Stimulated activated CD4-positive, alpha-beta T cell treated with anti-CD3 and anti-CD28 coated beads, Interleukin-1b, Interleukin-23, amount 100 ng/mL, for 48 hours (primary cell): ENCODE data around the gene SYNM.

Source experiments
- DNase-seq: peaks from one replicate; pipeline ENCODE4 v3.0.0-alpha.2; 2020

SYNM gene

DNA sequence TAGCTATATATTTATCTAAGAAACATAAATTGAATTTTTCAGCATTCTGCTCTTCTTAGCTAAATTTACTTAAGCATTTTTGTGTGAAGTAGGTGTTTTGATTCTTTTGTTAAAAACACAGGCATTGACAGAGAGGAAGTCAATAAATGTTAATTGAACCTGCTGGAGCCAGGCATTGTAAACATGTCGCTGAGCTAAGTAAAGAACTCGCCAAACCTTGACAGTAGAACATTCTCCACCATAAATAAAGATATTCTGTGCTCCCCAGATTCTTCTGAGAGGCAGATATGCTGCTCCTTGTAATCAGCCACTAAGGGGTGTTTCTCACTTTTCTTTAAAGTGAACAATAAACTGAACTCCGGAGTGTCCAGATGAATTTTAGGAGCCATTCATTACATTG, 38.4 kb downstream of the SYNM start:
- DNase-seq: no peak

DNA sequence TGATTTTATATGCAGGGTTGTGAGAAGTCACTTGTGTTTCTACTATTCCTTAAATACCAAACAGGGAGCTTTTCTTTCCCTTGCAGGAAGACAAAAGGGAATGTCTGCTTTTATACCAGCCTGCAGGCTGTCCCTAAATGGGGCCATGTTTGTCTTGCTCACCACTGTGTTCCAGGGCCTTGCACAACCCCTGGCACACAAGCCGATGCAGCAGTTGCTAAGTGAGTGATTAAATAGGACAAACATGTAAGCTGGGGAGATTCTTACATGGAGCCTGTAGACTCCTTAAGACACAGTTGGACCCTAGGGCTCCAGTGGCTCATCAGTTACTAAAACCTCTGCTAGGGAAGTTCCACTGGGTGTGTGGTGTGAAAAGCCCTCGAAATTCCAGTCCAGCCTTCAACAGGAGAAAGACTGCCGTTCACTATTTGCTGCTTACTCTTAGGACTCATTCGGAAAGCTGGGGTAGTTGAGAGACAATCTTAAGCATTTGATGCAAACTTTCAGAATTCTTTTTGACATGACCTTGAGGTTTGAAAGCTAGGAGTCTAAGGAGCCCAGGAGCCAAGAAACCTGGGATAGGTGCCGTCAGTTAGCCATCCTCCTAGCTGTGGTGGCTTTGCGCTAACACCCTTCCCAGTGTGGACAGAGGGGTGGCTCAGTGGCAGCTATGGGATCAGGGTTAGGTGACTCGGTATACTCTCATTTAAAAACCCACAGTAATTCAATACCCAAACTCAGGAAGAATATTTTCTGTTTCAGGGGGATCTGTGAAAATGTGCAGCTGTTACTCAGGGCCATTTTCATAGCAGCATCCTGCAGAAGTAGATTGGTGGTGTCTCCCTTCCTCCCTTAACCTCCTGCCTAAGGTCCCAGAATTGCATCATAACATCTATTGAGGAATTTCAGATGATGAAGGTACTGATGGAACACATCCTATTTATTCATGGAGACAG, 39.1 kb downstream of the SYNM start:
- DNase-seq: no peak

DNA sequence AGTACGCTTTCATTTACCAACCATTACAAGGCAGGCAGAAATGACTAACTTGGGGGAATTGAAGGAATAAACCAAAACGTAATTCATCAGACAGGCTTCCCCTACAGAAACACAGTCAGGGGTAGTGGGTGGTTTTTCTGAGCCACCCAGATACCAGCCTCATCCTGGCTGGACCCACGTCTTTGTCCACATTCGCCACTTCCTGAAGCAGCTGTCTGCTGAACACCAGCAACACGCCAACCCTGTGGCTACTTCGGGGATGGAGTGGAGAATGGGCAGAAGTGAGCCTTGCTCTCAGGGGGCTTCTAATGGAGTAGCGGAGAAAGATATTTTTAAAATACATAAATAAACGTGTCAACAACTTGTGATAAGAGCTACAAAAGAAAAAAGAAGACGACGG, 40.1 kb downstream of the SYNM start:
- no peak for DNase-seq

DNA sequence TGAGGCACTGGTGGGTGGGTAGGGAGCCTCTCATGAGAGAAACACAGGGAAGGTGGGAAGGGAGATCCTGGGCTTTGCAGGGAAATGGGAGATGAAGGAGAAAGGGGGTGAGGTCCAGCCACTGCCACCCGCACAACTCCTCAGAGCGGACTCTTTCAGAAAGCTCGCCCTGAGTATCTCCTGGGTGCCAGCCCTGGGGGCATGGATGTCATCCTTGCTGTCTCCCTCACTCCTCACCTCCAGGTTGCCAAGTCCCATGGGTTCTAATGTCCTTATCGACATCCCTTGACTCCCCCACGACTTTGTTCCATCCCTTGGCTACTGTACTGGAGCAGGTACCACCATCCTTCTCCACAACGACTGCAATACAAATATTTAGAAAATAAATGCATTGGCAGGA, 40.9 kb downstream of the SYNM start:
- DNase-seq: no peak

DNA sequence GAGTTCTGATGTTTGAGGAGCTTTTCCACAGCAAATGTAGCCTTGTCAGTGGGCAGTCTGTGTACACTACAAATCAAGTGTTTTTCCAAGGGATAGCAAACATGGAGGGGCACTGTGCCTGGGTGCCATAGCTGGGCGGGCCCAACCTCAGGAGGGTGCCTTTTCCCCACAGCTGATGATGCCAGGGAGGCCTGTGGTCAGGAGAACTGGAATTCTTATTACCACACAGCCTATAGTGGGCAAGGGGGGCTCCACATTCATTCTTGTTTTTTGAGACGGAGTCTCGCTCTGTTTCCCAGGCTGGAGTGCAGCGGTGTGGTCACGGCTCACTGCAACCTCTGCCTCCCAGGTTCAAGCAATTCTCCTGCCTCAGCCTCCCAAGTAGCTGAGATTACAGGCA, 41.8 kb downstream of the SYNM start:
- no peak for DNase-seq

DNA sequence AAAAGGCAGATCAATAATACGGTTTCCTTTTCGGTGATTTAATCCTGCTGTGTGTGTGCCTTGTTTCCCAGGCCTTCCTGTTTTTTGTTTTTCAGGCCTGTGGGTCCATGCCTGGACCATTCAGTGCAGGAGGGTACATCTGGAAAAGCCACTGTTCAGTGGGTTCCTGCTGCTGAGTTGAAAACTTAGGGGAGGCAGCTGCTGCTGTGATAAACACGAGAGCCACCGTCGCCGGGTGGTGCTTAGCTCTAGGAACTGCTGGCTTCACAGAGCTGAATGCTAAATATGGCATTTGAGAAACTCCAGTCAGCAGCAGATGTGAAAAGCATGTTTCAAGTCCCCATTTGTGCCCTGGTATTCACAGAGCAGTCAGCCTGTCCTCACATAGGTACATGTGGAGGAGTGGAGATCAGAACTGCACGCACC, 44.0 kb downstream of the SYNM start:
- DNase-seq: no peak

DNA sequence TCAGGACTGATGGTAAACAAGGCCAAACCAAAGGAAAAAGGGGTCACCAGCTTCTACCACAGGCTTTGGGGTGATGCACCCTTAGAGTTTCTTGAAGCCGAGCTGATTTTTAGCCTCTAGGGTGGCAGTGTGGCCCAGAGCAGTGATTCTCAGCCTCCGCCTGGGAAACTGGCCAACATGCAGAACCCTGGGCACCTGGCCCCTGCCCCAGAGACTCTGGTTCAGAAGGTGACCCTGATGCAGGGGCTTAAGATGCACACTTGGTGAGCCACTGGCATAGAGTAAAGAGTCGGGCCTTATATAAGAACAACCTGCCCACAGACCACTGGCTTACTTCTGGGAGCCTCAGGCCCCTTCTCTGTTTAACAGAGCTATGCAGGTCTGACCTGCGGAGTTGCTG, 44.5 kb downstream of the SYNM start:
- DNase-seq: no peak

DNA sequence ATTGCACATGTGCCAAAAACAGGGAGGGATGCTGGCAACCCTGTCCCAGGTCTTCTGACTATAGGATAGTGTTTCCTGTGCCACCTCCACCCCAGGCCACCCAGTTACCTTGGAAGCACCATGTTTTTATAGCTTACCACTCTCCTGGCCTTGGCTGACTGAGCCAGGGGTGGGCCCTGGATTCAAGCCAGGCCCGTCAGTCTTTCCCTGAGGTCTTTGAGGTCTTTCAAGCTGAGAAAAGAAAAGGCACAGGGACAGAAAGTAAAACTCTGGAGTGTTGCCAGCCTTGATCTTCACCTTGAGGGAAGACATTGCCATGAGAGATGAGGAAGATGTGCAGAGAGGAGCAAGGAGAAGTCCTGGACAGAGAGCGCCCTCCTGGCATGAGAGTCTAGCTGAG, 46.3 kb downstream of the SYNM start:
- no peak for DNase-seq

DNA sequence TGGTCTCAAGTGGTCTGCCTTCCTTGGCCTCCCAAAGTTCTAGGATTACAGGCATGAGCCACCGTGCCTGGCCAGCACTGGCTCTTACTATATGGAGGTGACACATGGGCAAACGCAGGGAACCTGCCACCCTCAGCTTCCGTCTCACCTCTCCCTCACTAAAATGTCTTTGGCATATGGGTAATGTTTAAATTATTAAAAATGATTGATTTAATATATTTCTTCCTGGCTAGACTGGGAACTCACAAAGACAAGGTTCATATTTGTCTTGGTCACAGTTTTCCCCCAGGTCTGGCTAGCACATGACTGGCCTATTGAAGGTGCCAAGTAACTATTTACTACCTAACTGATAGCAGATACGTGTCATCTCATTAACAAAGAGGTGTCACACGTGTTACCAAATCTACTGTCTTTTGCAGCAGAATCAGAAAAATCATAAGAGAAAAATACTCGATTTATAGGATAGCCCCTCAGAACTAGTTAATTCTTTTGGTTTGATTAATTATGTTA, 48.2 kb downstream of the SYNM start:
- DNase-seq: no peak

DNA sequence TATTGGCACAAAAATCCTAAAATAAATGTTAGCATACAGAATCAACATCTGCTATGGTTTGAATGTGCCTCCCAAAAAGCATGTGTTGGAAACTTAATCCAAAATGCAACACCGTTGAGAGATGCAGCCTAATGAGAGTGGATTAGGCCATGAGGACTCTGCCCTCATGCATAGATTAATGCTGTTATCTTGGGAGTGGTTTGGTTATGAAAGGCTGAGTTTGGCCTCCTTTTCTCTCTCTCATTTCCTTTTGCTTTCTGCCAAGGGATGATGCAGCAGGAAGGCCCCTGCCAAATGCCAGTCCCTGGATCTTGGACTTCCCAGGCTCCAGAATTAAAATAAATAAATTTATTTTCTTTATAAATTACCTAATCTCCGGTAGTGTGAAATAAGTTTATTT, 49.4 kb downstream of the SYNM start:
- DNase-seq: no peak

DNA sequence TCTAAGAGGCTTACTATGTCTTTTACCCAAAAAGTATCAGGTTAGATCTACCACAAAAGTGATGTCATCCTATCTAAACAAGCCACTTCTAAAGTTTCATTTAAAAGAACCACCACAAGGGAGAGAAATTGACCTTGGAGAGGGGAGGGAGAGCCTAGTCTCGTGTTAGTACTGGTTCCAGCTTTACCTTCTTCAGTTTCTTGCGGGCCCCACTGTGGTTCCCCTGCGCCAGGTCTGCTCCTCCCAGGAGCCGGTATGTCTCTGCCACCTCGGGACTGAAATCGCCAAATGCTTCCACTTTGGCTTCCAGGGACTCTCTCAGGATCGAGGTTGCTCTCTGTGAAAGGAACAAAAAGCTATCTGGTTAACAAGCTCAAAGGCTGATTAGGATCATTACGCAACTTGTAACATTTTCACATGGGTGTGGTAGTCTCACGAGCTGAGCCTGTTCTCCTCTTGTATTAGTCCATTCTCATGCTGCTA, 51.1 kb downstream of the SYNM start:
- DNase-seq: no peak

DNA sequence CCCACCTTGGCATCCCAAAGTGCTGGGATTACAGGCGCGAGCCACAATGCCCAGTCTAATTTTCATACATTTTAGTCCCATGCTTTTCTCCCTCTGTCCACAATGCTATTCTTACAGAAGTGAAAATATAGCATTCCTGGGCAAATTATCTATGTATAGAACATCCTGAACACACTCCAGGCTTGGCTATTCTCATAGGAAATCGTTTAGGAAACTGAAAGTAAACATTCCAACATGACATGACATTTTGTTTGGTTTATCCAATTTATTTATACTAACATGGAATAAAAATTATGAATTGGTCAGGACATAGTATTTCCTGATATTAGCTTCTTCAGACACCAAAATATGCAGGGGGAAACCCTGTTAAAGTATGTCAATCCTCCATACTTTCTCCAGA, 52.6 kb downstream of the SYNM start:
- no peak for DNase-seq

DNA sequence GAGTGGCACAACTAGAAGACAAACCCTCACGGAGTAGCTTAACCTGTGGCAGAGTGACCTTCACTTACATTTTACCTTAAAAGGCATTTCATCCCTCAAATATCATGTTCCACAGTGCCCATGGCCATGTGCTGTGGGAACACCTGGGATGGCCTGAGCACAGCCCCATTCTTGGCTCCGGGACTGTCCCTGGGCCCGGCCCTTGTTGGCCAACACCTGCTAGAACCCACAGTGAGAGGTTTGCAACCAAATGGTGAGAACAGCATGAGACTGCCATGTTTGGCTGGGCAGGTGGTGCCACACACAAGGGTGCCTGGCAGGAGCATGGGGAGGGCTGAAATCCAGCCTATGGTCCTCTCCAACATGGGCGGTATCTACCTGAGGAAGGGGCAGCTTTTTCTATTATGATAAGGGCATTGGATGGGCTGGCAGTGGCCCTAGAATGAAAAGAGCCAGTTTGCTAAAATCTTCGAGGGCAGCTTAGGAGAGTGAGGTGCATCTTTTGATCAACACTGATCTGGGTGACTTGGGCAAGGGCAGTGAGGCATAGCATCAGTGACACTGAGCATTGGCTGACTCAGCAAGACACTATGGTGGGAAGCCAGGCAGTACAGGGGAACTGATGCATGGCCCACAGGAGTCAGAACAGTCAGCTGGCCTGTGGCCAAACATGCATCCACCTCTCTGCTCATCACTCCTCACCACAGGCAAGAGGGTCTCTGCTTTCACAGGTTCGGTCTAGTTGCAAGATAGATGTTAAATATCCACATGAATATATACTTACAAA, 53.9 kb downstream of the SYNM start:
- DNase-seq: no peak

DNA sequence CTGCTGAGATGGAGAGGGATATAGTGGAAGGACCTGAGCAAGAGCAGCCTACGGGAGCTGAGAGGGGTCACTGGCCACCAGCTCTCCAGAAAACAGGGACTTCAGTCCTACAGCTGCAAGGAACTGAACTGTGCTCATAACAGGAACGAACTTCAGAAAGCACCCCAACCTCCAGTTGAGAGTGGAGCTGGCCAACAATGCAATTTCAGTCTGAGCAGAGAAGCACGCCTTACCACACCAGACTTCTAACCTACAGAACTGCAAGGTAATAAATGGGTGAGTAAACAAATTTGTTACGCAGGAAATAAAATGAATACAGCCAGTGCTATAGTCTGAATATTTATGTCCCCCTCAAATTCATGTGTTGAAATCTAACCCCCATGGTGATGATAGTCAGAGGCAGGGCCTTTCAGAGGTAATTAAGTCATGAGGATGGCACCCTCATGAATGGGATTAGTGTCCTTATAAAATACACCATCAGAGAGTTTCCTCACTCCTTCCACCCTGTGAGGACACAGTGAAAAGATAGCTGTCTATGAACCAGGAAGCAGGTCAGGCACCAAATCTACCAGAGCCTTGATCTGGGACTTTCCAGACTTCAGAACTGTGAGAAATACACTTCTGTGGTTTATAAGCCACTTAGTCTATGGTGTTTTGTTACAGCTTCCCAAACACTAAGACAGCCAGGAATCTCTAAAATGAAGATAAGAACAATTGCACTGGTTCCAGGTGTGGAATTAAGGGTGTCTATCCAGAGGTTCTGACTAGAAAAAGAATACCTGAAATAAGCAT, 58.6 kb downstream of the SYNM start:
- DNase-seq: no peak

DNA sequence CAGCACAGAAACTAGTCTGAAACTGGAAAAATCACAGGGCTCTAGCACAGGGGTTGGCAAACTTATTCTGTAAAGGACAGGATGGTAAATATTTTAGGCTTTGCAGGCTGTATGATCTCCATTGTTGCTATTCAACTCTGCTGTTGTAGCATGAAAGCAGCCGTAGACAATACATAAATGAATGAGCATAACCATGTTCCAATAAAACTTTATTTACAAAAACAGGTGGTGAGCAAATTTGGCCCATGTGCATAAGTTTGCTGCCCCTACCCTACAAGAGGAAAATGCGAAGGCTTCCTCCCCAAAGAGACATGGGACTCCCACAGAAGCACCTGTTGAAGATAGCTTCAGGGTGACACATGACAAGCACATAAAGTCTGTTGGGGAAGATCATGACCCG, 59.2 kb downstream of the SYNM start:
- DNase-seq: no peak

DNA sequence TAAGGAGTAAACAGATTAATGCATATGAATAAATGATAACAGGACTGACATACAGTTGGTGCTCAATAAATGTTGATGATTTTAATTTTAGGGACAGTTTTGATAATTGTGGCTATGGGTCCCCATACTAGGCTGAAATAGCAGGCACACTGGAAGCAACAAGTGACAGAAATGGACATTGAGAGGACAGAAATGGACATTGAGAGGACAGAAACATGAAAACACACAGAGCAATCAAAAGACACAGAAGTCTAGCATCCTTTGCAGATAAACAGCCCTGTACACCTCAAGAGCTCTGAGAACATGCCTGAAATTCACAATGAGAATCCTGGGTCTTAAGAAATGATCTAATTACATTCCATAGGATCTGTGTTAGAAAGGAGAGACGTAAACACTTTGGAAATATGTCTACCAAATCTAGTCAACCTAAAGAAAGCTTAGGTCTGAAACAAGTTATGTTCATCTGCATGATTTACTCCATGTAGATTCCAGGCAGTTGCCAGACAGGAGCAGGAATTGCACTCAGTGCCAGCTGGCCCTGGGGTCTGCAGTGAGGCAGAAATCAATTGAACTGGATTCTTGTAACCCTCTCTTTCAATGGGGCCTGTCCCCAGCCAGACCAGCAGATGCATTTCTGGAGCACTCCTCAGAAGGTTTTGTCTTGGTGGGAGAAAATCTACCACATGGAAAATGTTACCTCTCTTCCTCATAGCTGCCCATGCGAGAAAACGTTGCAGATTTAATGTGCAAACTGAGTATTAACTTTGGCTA, 60.3 kb downstream of the SYNM start:
- DNase-seq: no peak

DNA sequence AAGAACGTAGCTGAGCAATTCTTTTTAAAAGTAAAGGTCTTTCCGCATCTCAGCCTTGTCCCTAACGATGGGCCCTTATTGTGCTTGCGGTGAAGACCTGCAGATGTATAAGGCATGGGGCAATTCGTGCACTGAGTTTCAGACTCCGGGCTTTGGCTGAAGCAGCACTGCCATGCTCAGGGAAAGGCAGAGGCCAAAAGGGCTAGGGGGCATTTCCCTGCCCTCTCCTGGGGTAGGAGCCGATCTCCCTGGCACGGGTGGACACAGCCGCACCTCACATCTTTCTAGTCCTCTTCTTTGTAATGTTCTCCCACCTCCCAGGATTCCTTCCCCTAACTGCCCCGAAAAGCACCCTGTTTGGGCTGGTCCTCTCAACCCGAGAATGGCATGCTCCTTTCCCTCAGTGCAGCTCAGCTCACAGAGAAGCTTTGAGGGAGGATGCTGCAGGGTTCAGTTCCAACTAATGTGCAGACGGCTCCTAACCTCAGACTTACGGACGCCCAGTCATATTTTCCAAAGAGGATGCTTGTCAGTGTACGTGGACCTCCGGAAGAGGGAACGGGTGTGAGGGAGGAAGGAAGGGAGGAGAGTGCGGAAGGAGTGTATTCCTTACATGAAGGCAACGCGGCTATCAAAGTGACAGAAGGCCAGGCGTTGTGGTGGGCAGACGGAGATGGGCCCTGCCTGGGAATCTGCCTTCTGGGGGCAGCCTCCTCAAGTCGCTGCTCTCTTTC, 61.2 kb downstream of the SYNM start:
- no peak for DNase-seq

DNA sequence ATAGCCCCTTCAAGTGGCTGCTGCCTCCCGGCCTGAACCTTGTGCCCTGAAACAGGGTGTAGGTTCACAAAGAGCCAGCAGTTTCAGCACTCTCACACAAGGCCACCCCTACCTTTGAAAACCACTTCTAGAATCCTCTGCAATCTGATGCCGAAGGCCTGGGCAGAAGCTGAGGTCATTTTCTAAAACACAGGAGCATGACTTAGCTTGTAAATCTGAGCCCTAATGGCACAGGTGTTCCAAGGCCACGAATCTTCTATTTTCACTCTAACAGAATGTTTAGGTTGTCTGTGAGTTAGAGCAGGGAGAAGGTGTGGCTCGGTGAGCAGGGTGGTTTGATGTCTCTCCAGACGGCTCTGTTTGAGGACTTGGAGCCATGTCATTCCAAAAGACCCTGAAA, 62.3 kb downstream of the SYNM start:
- DNase-seq: no peak

DNA sequence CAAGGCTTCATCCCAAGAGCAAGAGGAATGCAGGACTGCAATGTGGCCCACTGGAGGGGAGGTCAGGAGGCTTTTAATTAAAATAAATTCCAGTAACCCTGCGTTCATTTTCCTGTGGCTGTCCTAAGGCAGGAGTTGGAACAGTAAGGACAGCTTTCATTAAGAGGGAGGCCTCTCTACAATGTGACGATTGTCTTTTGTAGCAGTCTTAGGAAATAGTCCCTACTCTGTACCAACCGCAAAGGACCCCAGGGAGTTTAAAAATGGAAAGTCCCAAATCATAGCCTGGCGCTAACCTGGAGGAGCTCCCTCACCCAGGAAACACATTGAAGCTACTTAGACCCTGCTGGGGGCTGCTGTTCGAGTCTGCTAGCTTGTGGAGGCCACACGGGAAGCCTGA, 62.8 kb downstream of the SYNM start:
- DNase-seq: no peak

DNA sequence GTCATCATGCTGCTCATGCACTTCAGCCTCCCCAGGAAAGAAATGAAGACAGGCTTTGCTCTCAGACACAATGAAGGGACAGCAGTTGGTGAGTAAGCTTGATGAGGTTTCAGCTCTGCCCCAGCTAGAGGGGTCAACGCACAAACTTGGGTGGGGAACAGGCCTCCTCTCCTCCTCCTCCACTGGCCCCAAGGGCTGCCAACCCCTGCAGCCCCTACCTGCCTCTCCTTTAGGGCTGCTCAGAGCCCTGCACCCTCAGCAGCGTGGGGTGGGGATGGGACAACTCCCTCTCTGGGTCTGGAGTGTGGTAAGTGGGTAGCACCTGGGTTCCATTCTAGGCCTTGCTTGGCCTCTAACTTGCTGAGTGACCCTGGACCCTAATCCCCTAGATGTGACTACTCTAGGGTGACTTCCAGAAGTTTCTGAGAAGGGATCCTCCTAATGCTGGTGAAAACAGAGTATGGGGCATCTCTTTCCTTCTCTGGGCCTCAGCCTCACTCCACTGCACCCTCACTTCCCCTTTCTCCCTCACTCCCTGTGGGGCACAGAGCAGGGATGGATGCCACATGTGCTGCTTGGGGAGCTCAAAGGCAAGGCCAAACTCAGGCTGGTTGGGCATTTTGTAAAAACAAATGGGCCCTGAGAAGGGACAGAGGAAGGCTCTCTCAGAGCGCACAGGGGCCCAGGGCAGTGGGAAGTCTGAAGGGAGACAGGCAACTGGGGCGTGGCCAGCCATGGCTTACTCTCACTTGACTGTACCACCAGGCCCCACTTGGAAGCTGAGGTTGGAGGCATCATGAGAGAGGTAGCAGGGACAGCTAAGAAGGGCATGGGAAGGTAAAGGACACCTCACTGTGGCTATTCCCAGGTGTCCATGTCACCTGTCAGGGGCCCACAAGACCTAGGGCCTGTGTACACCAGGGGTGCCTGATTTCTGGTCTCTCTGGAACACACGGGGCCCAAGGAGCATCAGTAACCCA, 64.0 kb downstream of the SYNM start:
- DNase-seq: no peak
